COR-L47 (cell line): Measurements from ENCODE around the gene FUOM.
A peak's percentile ranks its signal among the peaks of the same experiment; 100 is the strongest.
"Not testable (repeated sequence)": the region's sequence is repeated elsewhere in the genome, so short reads cannot be mapped to it uniquely, and the experiment has no call there.

Experiments used
- DNase-seq: peaks from one replicate; lab custom pipeline; 2025; lab: John Stamatoyannopoulos, UW

The FUOM gene

GRCh38 chr10:133329491-133330202, 28.2 kb downstream of the FUOM start:
- peak; percentile 50 for DNase-seq

DNA sequence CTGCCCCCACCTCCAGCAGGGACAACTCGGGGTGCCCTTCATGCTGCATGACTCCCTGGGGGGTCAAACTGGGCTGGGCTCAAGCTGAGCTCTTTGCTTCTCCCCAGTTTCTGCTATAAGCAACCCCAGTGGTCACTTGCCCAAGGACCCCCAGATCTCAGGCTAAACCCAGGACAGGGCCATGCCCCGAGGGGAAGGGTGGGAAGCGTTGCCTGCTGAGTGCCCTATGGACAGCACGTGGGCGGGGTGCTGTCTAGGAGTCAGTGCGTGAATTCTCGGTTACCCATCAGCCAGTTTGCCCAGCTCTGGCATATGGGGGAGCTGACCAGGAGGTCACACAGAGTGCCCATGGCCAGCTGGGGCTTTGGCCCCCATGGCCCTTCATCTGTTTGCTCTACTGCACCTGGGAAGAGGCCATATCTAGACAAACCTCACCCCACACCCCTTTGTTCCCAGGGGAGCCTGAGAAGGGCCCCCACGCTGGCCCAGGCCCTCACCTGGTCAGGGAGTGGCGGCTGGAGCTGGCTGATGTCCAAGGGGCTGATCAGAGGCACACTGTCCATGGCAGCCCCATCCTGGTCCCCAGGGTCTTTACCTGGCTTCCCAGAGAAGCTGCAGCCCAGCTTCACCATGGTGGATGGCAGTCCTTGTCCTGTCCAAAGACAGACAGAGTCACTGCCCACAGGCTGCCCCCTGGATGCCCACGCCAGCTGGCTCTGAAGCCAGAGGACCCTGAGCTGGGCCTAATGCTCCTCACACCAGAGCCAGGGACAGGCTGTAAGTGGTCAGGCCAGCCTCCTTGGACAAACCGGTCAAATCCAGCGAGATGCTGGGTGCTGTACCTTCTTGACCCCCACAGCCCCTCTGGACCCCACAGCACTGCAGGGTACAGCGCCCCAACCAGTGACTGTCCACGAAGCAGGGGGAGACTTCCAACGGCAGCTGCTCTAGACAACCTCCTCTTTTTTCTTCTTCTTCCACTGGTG, 29.2 kb downstream of the FUOM start:
- no peak for DNase-seq

DNA sequence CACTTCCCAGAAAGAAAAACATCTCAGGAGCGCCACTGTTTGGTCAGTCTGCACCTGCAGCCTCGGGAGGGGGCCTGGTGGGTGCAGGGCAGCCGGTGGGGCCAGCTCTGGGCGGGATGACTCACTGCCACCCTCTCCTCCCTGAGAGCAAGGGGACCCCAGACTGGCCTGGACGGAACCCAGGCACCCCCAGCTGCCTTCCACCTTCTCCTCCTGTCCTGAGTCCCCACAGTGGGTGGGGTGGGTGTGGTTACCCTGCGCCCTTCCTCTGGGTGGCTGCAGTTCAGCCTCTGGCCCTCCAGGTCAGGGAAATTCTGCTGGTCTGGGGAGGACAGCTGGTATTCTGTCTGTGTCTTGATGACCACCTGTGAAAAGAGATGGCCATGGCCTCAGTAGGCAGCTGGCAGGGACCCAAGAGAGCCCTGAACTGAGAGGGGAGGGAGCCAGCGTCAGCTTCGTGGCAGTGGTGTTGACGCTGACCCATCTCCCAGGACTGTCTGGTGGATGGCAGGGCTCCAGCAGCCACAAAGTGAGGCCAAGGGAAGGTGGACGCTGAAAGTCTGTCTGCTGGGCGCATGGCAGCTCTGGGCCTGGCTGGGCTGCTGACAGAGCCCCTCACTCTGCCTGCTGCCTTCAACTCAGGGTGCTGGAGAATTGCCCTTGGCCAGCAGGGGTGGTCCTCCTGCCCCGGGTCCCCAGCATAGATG, 30.0 kb downstream of the FUOM start:
- no peak for DNase-seq

GRCh38 chr10:133326745-133327650, 30.8 kb downstream of the FUOM start:
- no peak for DNase-seq

DNA sequence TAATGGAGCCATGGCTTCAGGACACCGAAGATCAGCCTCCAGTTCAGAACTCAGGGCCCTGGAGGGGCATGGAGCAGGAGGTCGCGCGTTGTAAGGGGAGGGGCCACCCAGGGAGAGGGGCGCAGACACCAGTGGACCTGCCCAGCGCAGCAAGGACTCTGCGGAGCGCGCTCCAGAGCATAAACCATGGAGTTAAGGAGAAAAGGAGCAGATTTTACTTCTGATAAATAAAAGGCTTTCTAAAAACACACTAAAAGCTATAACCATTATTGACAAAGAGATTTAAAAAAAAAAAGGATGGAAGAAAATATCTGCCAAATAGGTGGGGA, 31.6 kb downstream of the FUOM start:
- DNase-seq, result no peak

DNA sequence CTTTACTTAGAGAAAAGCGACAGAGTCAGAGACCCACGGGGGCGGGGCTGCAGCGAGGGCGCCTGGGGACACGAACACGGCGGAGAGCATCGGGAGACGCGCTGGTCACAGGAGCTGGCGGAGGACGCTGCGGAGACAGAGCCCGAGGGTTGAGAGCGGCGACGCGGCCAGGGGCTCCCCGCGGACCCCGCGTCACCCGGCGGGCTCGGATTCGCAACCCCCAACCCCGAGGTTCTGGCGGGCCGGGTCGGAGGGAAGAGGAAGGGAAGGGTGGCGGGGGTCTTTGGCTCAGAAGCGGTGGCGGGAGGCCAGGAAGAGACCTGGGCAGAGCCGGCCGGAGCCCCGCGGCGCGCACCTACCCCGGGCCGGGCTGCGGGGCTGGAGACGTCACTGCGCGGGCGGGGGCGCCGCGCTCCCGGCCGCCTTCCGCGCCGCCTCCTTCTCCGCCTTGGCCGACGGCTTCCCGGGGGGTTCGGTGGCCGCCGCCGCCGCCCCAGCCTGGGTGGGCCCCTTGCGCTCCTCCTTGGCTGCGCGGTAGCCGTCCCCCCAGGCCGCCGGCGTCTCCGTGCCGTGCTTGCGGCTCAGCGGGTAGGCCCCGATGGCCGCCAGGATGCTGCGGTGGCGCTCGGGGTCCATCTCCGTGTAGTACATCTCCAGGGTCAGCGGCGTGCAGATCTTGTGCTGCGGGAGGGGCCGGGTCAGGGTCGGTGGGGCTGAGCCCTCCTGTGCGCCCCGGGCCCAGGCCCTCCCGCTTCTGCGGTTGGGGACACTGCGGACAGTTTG, 32.2 kb downstream of the FUOM start:
- DNase-seq, result no peak

DNA sequence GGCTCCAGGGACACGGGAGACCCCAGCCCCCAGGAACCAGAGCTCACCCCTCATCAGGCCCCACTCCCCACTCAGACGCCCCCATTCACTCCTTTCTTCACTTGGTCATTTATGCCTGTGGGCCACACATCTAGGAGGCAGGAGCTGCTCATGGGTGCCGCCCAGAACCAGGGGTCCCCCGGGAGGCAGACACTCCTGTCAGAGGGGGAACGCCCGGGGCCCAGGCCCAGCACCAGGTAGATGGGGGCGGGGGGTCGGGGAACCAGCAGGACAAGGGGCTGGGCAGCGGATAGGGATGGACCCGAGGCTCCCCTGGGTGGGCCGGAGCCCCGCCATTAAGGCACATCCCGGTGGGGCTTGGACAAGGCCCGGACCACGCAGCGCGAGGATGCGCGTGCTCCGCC, 33.0 kb downstream of the FUOM start:
- DNase-seq, result no peak

- DNase-seq, result peak; percentile 70
Observed at GRCh38 chr10:133324198-133324792, 33.5 kb downstream of the FUOM start.

- DNase-seq, result not testable (repeated sequence)
Observed at GRCh38 chr10:133322064-133322709, 35.6 kb downstream of the FUOM start.

DNA sequence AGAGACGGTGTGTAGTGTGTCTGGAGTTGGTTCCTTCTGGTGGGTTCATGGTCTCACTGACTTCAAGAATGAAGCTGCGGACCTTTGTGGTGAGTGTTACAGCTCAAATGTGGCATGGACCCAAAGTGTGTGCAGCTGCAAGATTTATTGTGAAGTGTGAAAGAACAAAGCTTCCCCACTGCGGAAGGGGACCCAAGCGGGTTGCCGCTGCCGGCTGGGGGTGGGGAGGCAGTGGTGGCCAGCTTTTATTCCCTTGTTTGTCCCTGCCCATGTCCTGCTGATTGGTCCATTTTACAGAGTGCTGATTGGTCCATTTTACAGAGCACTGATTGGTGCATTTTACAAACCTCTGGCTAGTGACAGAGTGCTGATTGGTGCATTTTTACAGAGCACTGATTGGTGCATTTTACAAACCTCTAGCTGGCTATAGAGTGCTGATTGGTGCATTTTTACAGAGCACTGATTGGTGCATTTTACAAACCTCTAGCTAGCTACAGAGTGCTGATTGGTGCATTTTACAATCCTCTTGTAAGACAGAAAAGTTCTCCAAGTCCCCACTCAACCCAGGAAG, 36.9 kb downstream of the FUOM start:
- not testable (repeated sequence) for DNase-seq

- DNase-seq, result peak; percentile 28
Observed at GRCh38 chr10:133318494-133319127, 39.2 kb downstream of the FUOM start.

GRCh38 chr10:133316732-133317131, 41.1 kb downstream of the FUOM start:
- DNase-seq, result no peak

DNA sequence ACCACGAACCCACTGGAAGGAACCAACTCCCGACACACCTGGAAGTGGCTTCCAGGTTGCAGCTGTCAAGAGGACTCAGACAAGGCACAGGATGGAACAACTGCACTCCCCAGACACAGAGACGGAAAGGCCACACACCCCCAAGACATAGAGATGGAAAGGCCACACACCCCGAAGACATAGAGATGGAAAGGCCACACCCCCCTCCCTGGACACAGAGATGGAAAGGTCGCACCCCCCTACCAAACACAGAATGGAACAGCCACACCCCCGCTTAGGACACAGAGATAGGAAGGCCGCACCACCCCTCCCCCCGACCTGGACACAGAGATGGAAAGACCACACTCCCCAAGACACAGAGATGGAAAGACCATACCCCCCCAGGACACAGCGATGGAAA, 41.6 kb downstream of the FUOM start:
- DNase-seq, result no peak

- DNase-seq, result no peak
Observed at GRCh38 chr10:133315847-133316246, 42.0 kb downstream of the FUOM start.

GRCh38 chr10:133314911-133315310, 42.9 kb downstream of the FUOM start:
- no peak for DNase-seq

- no peak for DNase-seq
Observed at GRCh38 chr10:133313192-133313591, 44.6 kb downstream of the FUOM start.

DNA sequence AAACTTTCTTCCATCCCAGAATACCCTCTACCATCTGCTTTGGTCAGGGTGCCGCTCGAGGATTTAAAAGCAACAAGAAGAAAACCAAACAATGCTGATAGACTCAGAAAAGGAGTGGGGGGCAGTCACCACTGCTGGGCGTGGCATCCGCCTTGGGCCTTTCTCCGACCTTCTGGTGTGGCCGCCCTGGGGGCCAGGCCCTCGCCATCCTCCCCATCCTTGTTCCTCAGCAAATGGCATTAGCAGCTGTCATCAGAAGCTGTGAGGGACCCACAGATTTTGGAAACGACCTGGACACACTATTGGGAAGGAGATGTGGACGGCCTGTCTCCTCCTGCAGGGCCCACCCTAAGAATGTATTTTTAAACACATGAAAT, 45.1 kb downstream of the FUOM start:
- DNase-seq, result no peak

DNA sequence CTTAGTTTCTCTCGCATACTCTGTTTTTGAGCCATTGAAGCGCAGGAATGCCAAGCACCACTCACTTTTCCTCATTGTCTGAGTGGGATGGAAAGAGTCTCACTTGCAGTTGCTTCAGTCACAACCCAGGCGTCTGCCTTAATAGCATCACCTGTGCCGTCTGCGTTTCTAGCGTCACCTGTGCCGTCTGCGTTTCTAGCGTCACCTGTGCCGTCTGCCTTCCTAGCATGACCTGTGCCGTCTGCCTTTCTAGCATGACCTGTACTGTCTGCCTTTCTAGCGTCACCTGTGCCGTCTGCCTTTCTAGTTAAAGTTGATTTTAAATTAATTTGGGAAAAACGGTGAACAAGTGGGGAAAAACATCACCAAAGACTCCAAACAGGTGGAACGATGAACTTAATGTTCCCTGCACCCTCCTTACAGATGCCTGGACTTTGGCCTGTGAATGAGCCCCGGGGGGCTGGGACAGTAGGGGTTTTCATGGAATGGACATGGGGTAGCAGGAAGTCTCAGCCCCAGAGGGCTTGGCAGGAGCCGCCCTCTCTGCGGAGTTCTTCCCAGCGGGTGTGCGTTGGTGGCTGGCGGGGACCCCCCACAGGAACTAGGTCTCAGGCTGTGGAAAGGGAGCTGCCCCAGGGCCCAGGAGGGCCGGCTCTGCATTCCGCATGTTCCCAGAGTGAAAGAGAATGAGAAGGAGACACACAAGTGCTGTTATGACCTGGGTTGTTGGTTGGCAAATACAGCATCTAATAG, 45.6 kb downstream of the FUOM start:
- no peak for DNase-seq
